ENCODE data around the gene ABCA10.

The ABCA10 gene

GRCh38 chr17:69164206-69164605 is 64.4 kb downstream of the ABCA10 start:
- DNase-seq, result no peak

- DNase-seq, result no peak
These were observed 69.2 kb downstream of the ABCA10 start for GRCh38 chr17:69159418-69159817.

GRCh38 chr17:69154267-69154666 is 74.4 kb downstream of the ABCA10 start:
- DNase-seq, result no peak

GRCh38 chr17:69150333-69150732 is 78.3 kb downstream of the ABCA10 start:
- DNase-seq, result no peak

GRCh38 chr17:69147460-69147859 is 81.2 kb downstream of the ABCA10 start:
- DNase-seq, result no peak

- DNase-seq, result no peak
These were observed 84.0 kb downstream of the ABCA10 start for GRCh38 chr17:69144331-69145255.

- DNase-seq, result no peak
These were observed 84.9 kb downstream of the ABCA10 start for GRCh38 chr17:69143683-69144231.

GRCh38 chr17:69143151-69143550 is 85.5 kb downstream of the ABCA10 start:
- DNase-seq, result no peak

GRCh38 chr17:69142175-69142802 is 86.3 kb downstream of the ABCA10 start:
- no peak for DNase-seq

- DNase-seq, result no peak
These were observed 87.0 kb downstream of the ABCA10 start, which contains the start of gene ABCA6 for GRCh38 chr17:69141431-69142174. ABCA6 (minus strand) TSS chr17:69141895; CDS start chr17:69140703, 1,192 bp downstream.

- no peak for DNase-seq
These were observed 94.5 kb downstream of the ABCA10 start for GRCh38 chr17:69134112-69134511.

GRCh38 chr17:69130627-69131296 is 97.9 kb downstream of the ABCA10 start:
- DNase-seq, result no peak

GRCh38 chr17:69123626-69124025 is 105.0 kb downstream of the ABCA10 start:
- no peak for DNase-seq

- DNase-seq, result no peak
These were observed 106.6 kb downstream of the ABCA10 start for GRCh38 chr17:69122065-69122464.

GRCh38 chr17:69117855-69118784 is 110.5 kb downstream of the ABCA10 start:
- DNase-seq, result no peak

GRCh38 chr17:69111794-69112193 is 116.8 kb downstream of the ABCA10 start:
- no peak for DNase-seq

- DNase-seq, result no peak
These were observed 122.5 kb downstream of the ABCA10 start for GRCh38 chr17:69105907-69106730.

- DNase-seq, result no peak
These were observed 124.9 kb downstream of the ABCA10 start for GRCh38 chr17:69103557-69104233.

GRCh38 chr17:69098625-69099024 is 130.0 kb downstream of the ABCA10 start:
- no peak for DNase-seq

Measured in left hindlimb (tissue), 1 donor.